Omental fat pad (tissue), 4 donors: ENCODE results near the gene CCRL2. TPM values are rescaled to one million over a fixed set of nuclear protein-coding genes. Genes with fewer than 3 reads are reported as not detected.
"Not testable (repeated sequence)": the region's sequence is repeated elsewhere in the genome, so short reads cannot be mapped to it uniquely, and the experiment has no call there.

Source experiments
- ATAC-seq: fragments of 150-250 bp; one replicate; pipeline ENCODE4 v1.9.1; 2016; ENCODE audit warnings: mild to moderate bottlenecking, moderate library complexity; ENCODE audit not compliant: low FRiP score
- DNase-seq: peaks from one replicate; pipeline ENCODE4 v3.0.0-alpha.2; 2019; ENCODE audit warnings: low spot score
- CTCF ChIP-seq, 3 donors: fragments of 450-650 bp; IDR thresholded peaks; one replicate each; pipeline ENCODE4 v1.5.1; 2016 to 2017; ENCODE audit warnings: antibody characterized with exemption in 3 of 3, mild to moderate bottlenecking in 3 of 3, moderate library complexity in 2 of 3
- total RNA-seq, 4 donors: library from RNA; depleted of rRNA; stranded (reverse); fragments of >200 nt; gene quantifications; one replicate each; pipeline ENCODE4 v1.1.0, GENCODE V29; 2016

CCRL2 gene
- total RNA-seq, 4 donors from 2014 or later: 6.8 to 17.8 (median 12.8) TPM

DNA sequence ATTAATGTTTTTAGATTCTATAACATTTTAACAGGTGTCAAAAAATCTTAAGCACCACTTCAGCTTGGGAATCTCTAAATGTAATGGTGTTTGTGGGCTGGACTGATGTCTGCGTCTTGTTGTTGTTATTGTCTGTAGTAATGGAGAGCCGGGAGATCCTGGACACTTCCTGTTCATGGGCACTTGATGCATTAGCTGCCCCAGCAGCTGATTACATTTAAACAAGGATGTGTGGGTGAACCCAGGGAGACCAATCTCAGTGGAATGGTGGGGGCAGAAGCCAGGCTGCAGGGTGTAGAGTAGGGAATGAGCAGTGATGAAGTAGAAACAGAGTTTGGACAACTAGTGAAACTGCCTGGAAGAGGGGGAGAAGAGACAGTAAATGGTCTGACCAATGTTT, 8.0 kb upstream of the CCRL2 start:
- DNase-seq (no peak), ATAC-seq (no peak)
- TF ChIP-seq CTCF (IDR thresholded peaks at IDR 0.05): no peak

DNA sequence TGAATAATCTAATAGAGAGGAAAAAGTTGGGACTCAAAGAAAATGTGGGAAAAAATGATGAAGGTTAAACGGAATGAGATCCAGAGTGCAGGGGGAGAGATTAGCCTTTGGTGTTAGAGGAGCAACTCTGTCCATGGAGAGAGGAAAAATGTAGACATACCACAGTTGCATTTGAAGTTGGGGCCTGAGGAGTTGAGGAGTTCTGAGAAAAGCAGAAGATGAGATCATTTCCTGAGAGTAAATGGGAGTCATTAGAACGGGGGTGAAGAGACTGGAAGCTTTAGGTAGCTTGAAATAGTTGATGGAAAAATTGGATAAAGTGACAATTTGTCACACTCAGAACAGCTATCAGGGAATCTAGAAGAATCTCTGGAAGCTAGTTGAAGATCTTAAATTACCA, 7.5 kb upstream of the CCRL2 start:
- no peak for TF ChIP-seq CTCF (IDR thresholded peaks at IDR 0.05)
- ATAC-seq: no peak
- no peak for DNase-seq

DNA sequence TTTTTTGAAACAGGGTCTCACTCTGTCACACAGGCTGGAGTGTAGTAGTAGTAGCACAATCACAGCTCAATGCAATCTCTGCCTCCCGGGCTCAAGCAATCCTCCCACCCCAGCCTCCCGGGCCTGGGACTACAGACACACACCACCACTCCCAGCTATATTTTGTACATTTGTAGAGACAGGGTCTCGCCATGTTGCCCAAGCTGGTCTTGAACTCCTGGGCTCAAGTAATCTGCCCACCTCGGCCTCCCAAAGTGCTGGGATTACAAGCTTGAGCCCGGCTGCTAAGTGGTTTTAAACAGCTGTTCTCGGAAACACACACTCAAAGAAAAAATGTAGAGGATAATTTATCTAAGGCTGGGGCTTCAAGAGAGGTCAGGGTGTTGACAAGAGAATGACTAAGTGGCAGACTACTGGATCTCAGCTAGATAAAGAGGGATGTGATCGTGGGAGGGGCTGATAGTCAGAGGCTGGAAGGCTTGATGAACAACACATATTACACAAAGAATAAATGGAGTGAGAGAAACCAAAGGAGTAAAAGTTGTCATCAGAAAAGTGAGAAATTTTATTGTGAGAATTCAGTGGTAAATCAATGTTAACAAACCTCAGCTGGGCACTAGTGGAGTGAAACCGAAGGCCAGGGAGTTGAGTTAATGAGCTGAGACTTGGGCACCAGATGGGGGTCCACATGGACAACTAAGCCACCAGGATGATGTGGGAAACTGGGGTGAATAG, 6.9 kb upstream of the CCRL2 start:
- DNase-seq (no peak), ATAC-seq (peak; percentile 76)
- TF ChIP-seq CTCF (IDR thresholded peaks at IDR 0.05): no peak

DNA sequence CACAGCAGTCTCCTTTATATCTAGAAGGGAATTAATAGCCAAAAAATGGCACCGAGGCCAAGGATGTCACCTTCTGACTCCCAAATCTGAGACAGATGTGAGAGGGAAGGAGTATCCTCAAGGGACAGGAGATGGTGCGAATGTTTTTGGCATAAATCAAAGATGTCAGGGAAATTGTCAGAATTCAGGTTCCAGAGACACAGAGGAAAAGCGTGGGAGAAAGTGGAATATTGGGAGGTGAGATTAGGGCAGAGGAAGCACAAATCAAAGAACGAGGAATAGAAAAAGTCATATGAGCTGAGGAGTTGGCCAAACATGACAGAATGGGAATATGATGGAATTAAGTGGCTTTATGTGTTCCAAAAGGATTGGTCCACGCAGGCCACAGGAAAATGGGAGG, 6.2 kb upstream of the CCRL2 start:
- ATAC-seq (no peak), DNase-seq (no peak)
- TF ChIP-seq CTCF (IDR thresholded peaks at IDR 0.05): no peak

- no peak for TF ChIP-seq CTCF (IDR thresholded peaks at IDR 0.05)
- ATAC-seq (no peak), DNase-seq (no peak)
These were observed 5.5 kb upstream of the CCRL2 start for GRCh38 chr3:46401579-46401978.

GRCh38 chr3:46402902-46403301, 4.2 kb upstream of the CCRL2 start:
- ATAC-seq, DNase-seq: not testable (repeated sequence)

DNA sequence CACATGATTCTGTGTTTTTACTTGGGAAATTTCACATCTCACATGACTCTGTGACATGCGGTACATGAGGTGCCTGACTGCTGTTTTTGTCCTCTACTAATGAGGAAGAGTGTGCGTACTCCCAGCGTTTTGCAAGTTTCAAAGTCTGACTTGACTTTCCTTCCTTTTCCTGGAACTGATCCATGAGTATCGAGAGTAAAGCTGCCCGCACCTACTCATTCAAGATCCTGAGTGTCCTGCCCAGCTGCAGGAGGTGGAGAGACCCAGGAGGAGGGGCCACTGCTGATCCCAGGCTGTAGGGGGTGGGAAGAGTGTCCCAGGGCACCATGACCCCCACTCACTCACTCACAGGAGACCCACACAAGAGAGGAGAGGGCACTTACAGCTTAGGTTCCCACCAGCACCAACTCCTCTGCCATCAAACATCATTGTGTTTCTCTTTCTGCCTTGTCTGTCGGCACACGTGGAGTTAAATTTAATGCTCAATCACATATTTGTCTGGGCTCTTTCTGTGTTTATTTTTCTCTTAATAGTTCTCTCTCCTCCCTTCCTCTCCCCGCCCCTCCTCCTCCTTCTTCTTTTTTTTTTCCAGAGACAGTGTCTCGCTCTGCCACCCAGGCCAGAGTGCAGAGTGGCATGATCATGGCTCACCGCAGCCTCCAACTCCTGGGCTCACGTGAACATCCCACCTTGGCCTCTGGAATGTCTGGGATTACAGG, 1.6 kb upstream of the CCRL2 start:
- DNase-seq (no peak), ATAC-seq (no peak)
- no peak for TF ChIP-seq CTCF (IDR thresholded peaks at IDR 0.05)
